K562 (cell line): ENCODE measurements around the gene ZNF48. TPM values are rescaled to one million over a fixed set of nuclear protein-coding genes. Genes with fewer than 3 reads are reported as not detected.

ENCODE experiments used
- BCOR ChIP-seq: fragments of 450-650 bp; IDR thresholded peaks from 2 replicates; pipeline ENCODE4 v1.6.1; 2016
- CBFA2T3 ChIP-seq: fragments of 450-650 bp; IDR thresholded peaks from 2 replicates; pipeline ENCODE4 v1.6.1; 2017
- CCNT2 ChIP-seq: IDR thresholded peaks from 2 replicates; pipeline ENCODE4 v1.6.1; 2011; ENCODE audit warnings: borderline replicate concordance, low read depth, mild to moderate bottlenecking, moderate library complexity, mixed read lengths, low read length; ENCODE audit not compliant: insufficient read length; ENCODE audit errors: extremely low read depth
- CREM ChIP-seq: IDR thresholded peaks from 2 replicates; pipeline ENCODE4 v1.6.1; 2014; ENCODE audit warnings: antibody characterized with exemption, low read depth
- ELF4 ChIP-seq: fragments of 450-650 bp; formaldehyde crosslinking; IDR thresholded peaks from 2 replicates; pipeline ENCODE4 v1.4.0; 2022; ENCODE audit warnings: missing genetic modification characterization
- ETV5 ChIP-seq: sonication (generic); formaldehyde crosslinking; IDR thresholded peaks from 2 replicates; pipeline ENCODE4 v1.4.0; 2020; ENCODE audit warnings: low read depth, mild to moderate bottlenecking, missing genetic modification reagents
- HMG20B ChIP-seq: fragments of 250-450 bp; sonication (Bioruptor Pico); IDR thresholded peaks from 2 replicates; pipeline ENCODE4 v1.5.0; 2021; ENCODE audit warnings: mild to moderate bottlenecking
- KHSRP ChIP-seq: fragments of 450-650 bp; IDR thresholded peaks from 2 replicates; pipeline ENCODE4 v1.6.1; 2017
- MBD1 ChIP-seq: fragments of 250-450 bp; sonication (Bioruptor Pico); IDR thresholded peaks from 2 replicates; pipeline ENCODE4 v1.8.0; 2022; ENCODE audit warnings: inconsistent platforms
- MCM2 ChIP-seq: fragments of 450-650 bp; IDR thresholded peaks from 2 replicates; pipeline ENCODE4 v1.6.1; 2017; ENCODE audit warnings: low read depth, mild to moderate bottlenecking
- MCM3 ChIP-seq: fragments of 450-650 bp; IDR thresholded peaks from 2 replicates; pipeline ENCODE4 v1.6.1; 2016
- NFIX ChIP-seq: fragments of 250-450 bp; sonication (Bioruptor Pico); IDR thresholded peaks from 2 replicates; pipeline ENCODE4 v1.4.0; 2020; ENCODE audit warnings: low read depth, mild to moderate bottlenecking, moderate library complexity
- RCOR1 ChIP-seq, 2 experiments: IDR thresholded peaks; 2 replicates each; pipeline ENCODE4 v1.6.1; 2012; ENCODE audit warnings: low read depth in 2 of 2, low read length in 2 of 2, borderline replicate concordance in 1 of 2, improper control_type of control experiment in 1 of 2
- SIN3A ChIP-seq, 2 experiments: fragments of 150-350 bp in 1 of 2; IDR thresholded peaks; 2 replicates each; pipeline ENCODE4 v1.6.1; 2011 to 2016; ENCODE audit warnings: borderline replicate concordance in 2 of 2, low read depth in 2 of 2, low read length in 2 of 2, mild to moderate bottlenecking in 2 of 2, moderate library complexity in 2 of 2; ENCODE audit not compliant: control insufficient read depth in 1 of 2
- SIN3B ChIP-seq: fragments of 450-650 bp; IDR thresholded peaks from 2 replicates; pipeline ENCODE4 v1.6.1; 2017; ENCODE audit warnings: low read depth, mild to moderate bottlenecking, moderate library complexity
- SREBF2 ChIP-seq: sonication (generic); formaldehyde crosslinking; IDR thresholded peaks from 2 replicates; pipeline ENCODE4 v1.4.0; 2020; ENCODE audit warnings: mild to moderate bottlenecking, missing genetic modification reagents
- TEAD4 ChIP-seq, 2 experiments: sonication (generic) in 1 of 2; formaldehyde crosslinking in 1 of 2; IDR thresholded peaks; 2 replicates each; pipeline versions ENCODE4 v1.6.1 to v1.8.0; 2012 to 2022; ENCODE audit warnings: borderline replicate concordance in 1 of 2, inconsistent platforms in 1 of 2, low read length in 1 of 2, mild to moderate bottlenecking in 1 of 2, missing genetic modification reagents in 1 of 2
- ZFP36 ChIP-seq: fragments of 150-350 bp; IDR thresholded peaks from 2 replicates; pipeline ENCODE4 v1.6.1; 2018; ENCODE audit warnings: low read length, low read depth; ENCODE audit not compliant: partially characterized antibody
- ZNF324 ChIP-seq: fragments of 250-450 bp; sonication (Bioruptor Pico); IDR thresholded peaks from 2 replicates; pipeline ENCODE4 v1.4.0; 2020; ENCODE audit warnings: mild to moderate bottlenecking
- ZNF583 ChIP-seq: fragments of 250-450 bp; sonication (Bioruptor Pico); IDR thresholded peaks from 2 replicates; pipeline ENCODE4 v1.4.0; 2020
- polyA plus RNA-seq, 8 experiments: library from polyadenylated mRNA; depleted of rRNA in 4 of 8; stranded (reverse) in 5 of 8; unstranded in 3 of 8; fragments of >200 nt; fragmentation: Nextera tagmentation in 2 of 8; fragmentation: Illumina TruSeq in 1 of 8; extraction: Ambion mirVana in 2 of 8; extraction: Trizol in 1 of 8; gene quantifications; 2 replicates each; pipeline versions ENCODE4 v1.2.1 to v1.2.3, GENCODE V29; 2011 to 2014; ENCODE audit warnings: inconsistent platforms in 1 of 8, missing spikeins in 1 of 8
- total RNA-seq, 7 experiments: library from RNA; depleted of rRNA in 6 of 7; stranded (reverse); fragments of >200 nt in 6 of 7; fragmentation: Illumina TruSeq in 2 of 7; extraction: Trizol in 2 of 7; gene quantifications; 2 replicates each; pipeline versions ENCODE4 v1.2.1 to v1.2.3, GENCODE V29; 2011 to 2021; ENCODE audit warnings: low replicate concordance in 1 of 7
- TF ChIP-seq, protein P1 (sequence below): fragments of 250-450 bp; sonication (Bioruptor Pico); IDR thresholded peaks from 2 replicates; pipeline ENCODE4 v1.8.0; 2022; ENCODE audit warnings: moderate library complexity, mild to moderate bottlenecking, inconsistent platforms
- TF ChIP-seq, protein P2 (sequence below): fragments of 450-650 bp; formaldehyde crosslinking; conservative IDR thresholded peaks from 2 replicates; pipeline ENCODE4 v1.4.0; 2022; ENCODE audit warnings: mild to moderate bottlenecking, missing genetic modification characterization
- TF ChIP-seq, protein P3 (sequence below): sonication (generic); formaldehyde crosslinking; IDR thresholded peaks from 2 replicates; pipeline ENCODE4 v1.9.0; 2022; ENCODE audit warnings: mild to moderate bottlenecking, missing genetic modification reagents
- TF ChIP-seq, protein P4 (sequence below): fragments of 450-650 bp; formaldehyde crosslinking; IDR thresholded peaks from 2 replicates; pipeline ENCODE4 v1.4.0; 2022; ENCODE audit warnings: missing genetic modification characterization
- TF ChIP-seq, protein P5 (sequence below): sonication (generic); formaldehyde crosslinking; IDR thresholded peaks from 2 replicates; pipeline ENCODE4 v1.8.1; 2022; ENCODE audit warnings: missing genetic modification reagents

ZNF48 gene
- total and polyA plus RNA-seq, 9 of the 15 experiments (the other 6 are each of a cell fraction or from before 2014, with no cell fraction given), result 0.38 to 11.6 (median 4.7) TPM

GRCh38 chr16:30397056-30397455 is 1.8 kb downstream of the ZNF48 start (continued):
- TF ChIP-seq TEAD4 (IDR thresholded peaks at IDR 0.05; ENCODE audit: low read length), result peak; percentile 45
- no peak for TF ChIP-seq TEAD4 (CRISPR knock-in tag; IDR thresholded peaks at IDR 0.05; ENCODE audit: borderline replicate concordance)
- TF ChIP-seq ELF4 (CRISPR knock-in tag), result no peak
- TF ChIP-seq, protein P1, sequence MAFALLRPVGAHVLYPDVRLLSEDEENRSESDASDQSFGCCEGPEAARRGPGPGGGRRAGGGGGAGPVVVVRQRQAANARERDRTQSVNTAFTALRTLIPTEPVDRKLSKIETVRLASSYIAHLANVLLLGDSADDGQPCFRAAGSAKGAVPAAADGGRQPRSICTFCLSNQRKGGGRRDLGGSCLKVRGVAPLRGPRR (CRISPR knock-in tag), result no peak
- TF ChIP-seq, protein P2, sequence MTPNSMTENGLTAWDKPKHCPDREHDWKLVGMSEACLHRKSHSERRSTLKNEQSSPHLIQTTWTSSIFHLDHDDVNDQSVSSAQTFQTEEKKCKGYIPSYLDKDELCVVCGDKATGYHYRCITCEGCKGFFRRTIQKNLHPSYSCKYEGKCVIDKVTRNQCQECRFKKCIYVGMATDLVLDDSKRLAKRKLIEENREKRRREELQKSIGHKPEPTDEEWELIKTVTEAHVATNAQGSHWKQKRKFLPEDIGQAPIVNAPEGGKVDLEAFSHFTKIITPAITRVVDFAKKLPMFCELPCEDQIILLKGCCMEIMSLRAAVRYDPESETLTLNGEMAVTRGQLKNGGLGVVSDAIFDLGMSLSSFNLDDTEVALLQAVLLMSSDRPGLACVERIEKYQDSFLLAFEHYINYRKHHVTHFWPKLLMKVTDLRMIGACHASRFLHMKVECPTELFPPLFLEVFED (CRISPR knock-in tag), result no peak
- TF ChIP-seq ETV5, result no peak
- TF ChIP-seq SIN3A (IDR thresholded peaks at IDR 0.05; ENCODE audit: borderline replicate concordance in 2 of 2, control insufficient read depth in 1 of 2, low read depth in 2 of 2, low read length in 2 of 2), result no peak
- no peak for TF ChIP-seq HMG20B (CRISPR knock-in tag)
- no peak for TF ChIP-seq ZFP36
- no peak for TF ChIP-seq MCM3
- no peak for TF ChIP-seq MBD1
- TF ChIP-seq, protein P3, sequence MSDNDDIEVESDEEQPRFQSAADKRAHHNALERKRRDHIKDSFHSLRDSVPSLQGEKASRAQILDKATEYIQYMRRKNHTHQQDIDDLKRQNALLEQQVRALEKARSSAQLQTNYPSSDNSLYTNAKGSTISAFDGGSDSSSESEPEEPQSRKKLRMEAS (CRISPR knock-in tag), result no peak
- TF ChIP-seq RCOR1 (IDR thresholded peaks at IDR 0.05; ENCODE audit: borderline replicate concordance in 1 of 2, low read depth in 2 of 2, low read length in 2 of 2), result peak; percentile 13 to 84; a peak in 2 of 4 replicates
- TF ChIP-seq, protein P4, sequence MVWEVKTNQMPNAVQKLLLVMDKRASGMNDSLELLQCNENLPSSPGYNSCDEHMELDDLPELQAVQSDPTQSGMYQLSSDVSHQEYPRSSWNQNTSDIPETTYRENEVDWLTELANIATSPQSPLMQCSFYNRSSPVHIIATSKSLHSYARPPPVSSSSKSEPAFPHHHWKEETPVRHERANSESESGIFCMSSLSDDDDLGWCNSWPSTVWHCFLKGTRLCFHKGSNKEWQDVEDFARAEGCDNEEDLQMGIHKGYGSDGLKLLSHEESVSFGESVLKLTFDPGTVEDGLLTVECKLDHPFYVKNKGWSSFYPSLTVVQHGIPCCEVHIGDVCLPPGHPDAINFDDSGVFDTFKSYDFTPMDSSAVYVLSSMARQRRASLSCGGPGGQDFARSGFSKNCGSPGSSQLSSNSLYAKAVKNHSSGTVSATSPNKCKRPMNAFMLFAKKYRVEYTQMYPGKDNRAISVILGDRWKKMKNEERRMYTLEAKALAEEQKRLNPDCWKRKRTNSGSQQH, result no peak
- no peak for TF ChIP-seq SIN3B
- no peak for TF ChIP-seq NFIX (CRISPR knock-in tag)
- TF ChIP-seq, protein P5, sequence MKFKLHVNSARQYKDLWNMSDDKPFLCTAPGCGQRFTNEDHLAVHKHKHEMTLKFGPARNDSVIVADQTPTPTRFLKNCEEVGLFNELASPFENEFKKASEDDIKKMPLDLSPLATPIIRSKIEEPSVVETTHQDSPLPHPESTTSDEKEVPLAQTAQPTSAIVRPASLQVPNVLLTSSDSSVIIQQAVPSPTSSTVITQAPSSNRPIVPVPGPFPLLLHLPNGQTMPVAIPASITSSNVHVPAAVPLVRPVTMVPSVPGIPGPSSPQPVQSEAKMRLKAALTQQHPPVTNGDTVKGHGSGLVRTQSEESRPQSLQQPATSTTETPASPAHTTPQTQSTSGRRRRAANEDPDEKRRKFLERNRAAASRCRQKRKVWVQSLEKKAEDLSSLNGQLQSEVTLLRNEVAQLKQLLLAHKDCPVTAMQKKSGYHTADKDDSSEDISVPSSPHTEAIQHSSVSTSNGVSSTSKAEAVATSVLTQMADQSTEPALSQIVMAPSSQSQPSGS (CRISPR knock-in tag), result no peak
- TF ChIP-seq KHSRP, result no peak
- TF ChIP-seq BCOR, result no peak
- no peak for TF ChIP-seq CCNT2
- no peak for TF ChIP-seq ZNF583 (CRISPR knock-in tag)
- TF ChIP-seq CBFA2T3, result peak; percentile 83
- no peak for TF ChIP-seq CREM
- no peak for TF ChIP-seq ZNF324
- no peak for TF ChIP-seq SREBF2
- no peak for TF ChIP-seq MCM2
